BLaER1 treated with 17β-estradiol and CSF1 and Interleukin-3, amounts not matched to agents 10 nM and 100 nM (cell line): ENCODE data around the gene TTC28.
"Not testable (repeated sequence)": the region's sequence is repeated elsewhere in the genome, so short reads cannot be mapped to it uniquely, and the experiment has no call there.

Experiments
- H3K27ac ChIP-seq, 11 experiments: shearing (Covaris generic); formaldehyde crosslinking; 2 replicates each; pipeline ENCODE4 v1.8.1; 2022
- H3K27me3 ChIP-seq, 11 experiments: shearing (Covaris generic); formaldehyde crosslinking; 2 replicates each; pipeline ENCODE4 v1.8.1; 2022
- H3K36me3 ChIP-seq, 11 experiments: shearing (Covaris generic); formaldehyde crosslinking; 2 replicates each; pipeline ENCODE4 v1.8.1; 2022
- H3K4me1 ChIP-seq, 10 experiments: shearing (Covaris generic); formaldehyde crosslinking; 2 replicates each; pipeline ENCODE4 v1.8.1; 2022
- H3K4me2 ChIP-seq, 11 experiments: shearing (Covaris generic); formaldehyde crosslinking; 2 replicates each; pipeline ENCODE4 v1.8.1; 2022
- H3K4me3 ChIP-seq, 10 experiments: shearing (Covaris generic); formaldehyde crosslinking; 2 replicates each; pipeline ENCODE4 v1.8.1; 2022
- H3K9ac ChIP-seq, 11 experiments: shearing (Covaris generic); formaldehyde crosslinking; 2 replicates each; pipeline ENCODE4 v1.8.1; 2022
- H3K9me3 ChIP-seq, 11 experiments: shearing (Covaris generic); formaldehyde crosslinking; replicated peaks in 1 of 11; 2 replicates each; pipeline ENCODE4 v1.8.1; 2022
- H4K20me1 ChIP-seq, 11 experiments: shearing (Covaris generic); formaldehyde crosslinking; 2 replicates each; pipeline ENCODE4 v1.8.1; 2022
- Cebpa-rat ChIP-seq, 11 experiments: shearing (Covaris generic); IDR thresholded peaks; 2 replicates each; pipeline ENCODE4 v1.8.1; 2022

TTC28 gene

DNA sequence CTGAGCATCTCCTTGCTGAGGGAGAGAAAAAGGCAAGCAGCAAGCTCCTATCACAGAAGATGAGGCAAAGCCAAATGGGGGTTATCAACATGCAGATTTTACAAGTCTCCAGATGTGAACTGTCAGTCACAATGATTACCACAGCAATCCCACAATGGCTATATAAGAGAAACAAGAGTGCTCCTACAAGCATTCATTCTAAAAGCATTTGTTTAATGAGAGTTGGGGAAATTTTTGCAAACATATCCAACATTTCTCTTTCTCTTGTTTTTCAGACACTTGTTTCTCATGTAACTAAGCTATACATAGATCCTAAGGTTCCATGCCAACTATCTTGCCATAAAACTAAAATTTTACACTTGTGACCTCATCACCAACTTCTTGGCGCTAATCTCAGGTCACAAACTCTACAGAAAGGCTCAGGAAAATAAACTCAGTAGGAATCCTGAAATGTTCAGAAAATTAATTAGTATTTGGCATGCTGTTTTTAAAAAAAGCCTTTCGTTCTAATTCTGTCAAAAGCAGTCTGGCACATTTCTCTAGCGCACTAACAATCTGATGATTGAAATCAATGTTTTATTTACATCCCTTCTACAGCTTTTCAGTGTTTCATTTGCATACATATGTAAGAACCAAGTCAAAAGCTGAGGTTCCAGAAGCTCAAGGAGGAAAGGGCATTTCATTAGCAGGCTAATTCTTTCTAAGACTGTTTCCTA, 199.5 kb downstream of the TTC28 start:
- no peaks in the 10 kb centered on the region for H3K4me1 ChIP-seq
- no peak overlapping the region for H3K4me3 ChIP-seq
- H3K27me3 ChIP-seq = no peaks in the 10 kb centered on the region
- H3K4me2 ChIP-seq = no peak overlapping the region
- H3K9me3 ChIP-seq = no peaks in the 10 kb centered on the region
- H3K9ac ChIP-seq = no peak overlapping the region
- no peaks in the 10 kb centered on the region for H4K20me1 ChIP-seq
- H3K36me3 ChIP-seq = no peaks in the 10 kb centered on the region
- no peak for TF ChIP-seq Cebpa-rat (IDR thresholded peaks at IDR 0.05)
- no peak overlapping the region for H3K27ac ChIP-seq

DNA sequence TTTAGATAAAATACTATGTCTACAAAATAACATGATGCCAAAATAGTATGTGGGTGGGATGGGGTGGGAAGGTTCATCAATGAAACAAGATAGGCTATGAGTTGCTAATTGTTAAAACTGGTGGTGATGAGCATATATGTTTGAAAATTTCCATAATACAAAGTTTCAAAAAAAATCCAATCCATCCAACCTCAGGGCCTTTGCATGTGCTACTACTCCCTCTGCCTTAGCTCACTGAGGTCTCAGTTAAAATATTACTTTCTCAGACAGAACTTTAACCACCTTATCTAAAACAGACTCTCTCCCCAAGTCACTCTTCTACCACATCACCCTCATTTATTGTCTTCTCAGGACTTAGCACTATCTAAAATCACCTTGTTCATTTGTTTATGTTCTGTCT, 201.1 kb downstream of the TTC28 start:
- Histone ChIP-seq H4K20me1 (no peaks in the 10 kb centered on the region), H3K27ac (no peak overlapping the region), H3K4me3 (no peak overlapping the region), H3K9ac (no peak overlapping the region), H3K9me3 (no peaks in the 10 kb centered on the region), H3K4me2 (no peak overlapping the region), H3K36me3 (no peaks in the 10 kb centered on the region), H3K4me1 (no peaks in the 10 kb centered on the region), H3K27me3 (no peaks in the 10 kb centered on the region)
- no peak for TF ChIP-seq Cebpa-rat (IDR thresholded peaks at IDR 0.05)

- no peak overlapping the region for H3K27ac ChIP-seq
- no peaks in the 10 kb centered on the region for H3K9me3 ChIP-seq
- H3K4me1 ChIP-seq = no peaks in the 10 kb centered on the region
- no peak overlapping the region for H3K9ac ChIP-seq
- H3K4me2 ChIP-seq = no peak overlapping the region
- H3K27me3 ChIP-seq = no peaks in the 10 kb centered on the region
- H3K36me3 ChIP-seq = no peaks in the 10 kb centered on the region
- H4K20me1 ChIP-seq = no peaks in the 10 kb centered on the region
- H3K4me3 ChIP-seq = no peak overlapping the region
- no peak for TF ChIP-seq Cebpa-rat (IDR thresholded peaks at IDR 0.05)
These were observed 202.1 kb downstream of the TTC28 start for GRCh38 chr22:28477556-28477955.

DNA sequence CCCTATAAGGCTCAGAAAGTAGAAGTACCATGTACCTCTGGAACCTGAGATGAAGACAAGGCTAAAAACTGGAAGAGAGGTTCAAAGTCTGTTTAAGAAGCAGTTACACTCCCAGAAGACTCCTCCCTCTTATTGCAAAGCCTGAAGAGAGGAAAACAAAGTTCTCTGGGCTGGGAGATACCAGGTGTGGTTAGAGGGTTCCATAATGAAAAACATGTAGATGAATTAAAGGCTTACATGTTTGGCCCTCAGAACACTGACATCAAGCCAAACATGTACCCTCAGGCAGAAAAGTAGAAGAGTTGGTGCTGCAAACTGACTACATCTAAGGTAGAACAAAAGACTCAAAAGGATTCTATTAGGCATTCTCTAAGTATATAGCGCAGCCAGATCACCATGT, 205.3 kb downstream of the TTC28 start:
- H3K36me3 ChIP-seq = no peaks in the 10 kb centered on the region
- H3K4me1 ChIP-seq = no peaks in the 10 kb centered on the region
- no peaks in the 10 kb centered on the region for H3K9me3 ChIP-seq
- H3K4me2 ChIP-seq = no peak overlapping the region
- no peak overlapping the region for H3K4me3 ChIP-seq
- H3K27ac ChIP-seq = no peak overlapping the region
- H3K9ac ChIP-seq = no peak overlapping the region
- no peaks in the 10 kb centered on the region for H3K27me3 ChIP-seq
- H4K20me1 ChIP-seq = no peaks in the 10 kb centered on the region
- TF ChIP-seq Cebpa-rat (IDR thresholded peaks at IDR 0.05) = no peak

DNA sequence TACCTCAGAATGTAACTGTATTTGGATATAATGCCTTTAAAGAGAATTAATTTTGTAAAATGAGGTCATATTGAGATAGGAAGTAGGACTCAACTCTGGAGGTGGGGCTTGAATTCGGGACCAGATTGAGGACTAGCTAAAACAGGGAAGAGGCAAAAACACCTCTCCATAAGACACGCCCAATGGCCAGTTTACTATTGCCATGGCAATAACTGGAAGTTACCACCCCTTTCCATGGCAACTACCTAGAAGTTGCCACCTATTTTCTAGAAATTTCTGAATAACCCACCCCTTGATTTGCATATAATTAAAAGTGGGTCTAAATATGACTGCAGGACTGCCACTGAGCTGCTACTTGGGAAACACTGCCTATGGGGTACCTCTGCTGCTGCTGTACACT, 206.4 kb downstream of the TTC28 start:
- H4K20me1 ChIP-seq = no peaks in the 10 kb centered on the region
- no peak overlapping the region for H3K27ac ChIP-seq
- H3K4me1 ChIP-seq = no peaks in the 10 kb centered on the region
- H3K36me3 ChIP-seq = no peaks in the 10 kb centered on the region
- H3K4me2 ChIP-seq = no peak overlapping the region
- no peaks in the 10 kb centered on the region for H3K27me3 ChIP-seq
- no peak for TF ChIP-seq Cebpa-rat (IDR thresholded peaks at IDR 0.05)
- no peak overlapping the region for H3K9ac ChIP-seq
- H3K4me3 ChIP-seq = no peak overlapping the region
- H3K9me3 ChIP-seq = no peaks in the 10 kb centered on the region

DNA sequence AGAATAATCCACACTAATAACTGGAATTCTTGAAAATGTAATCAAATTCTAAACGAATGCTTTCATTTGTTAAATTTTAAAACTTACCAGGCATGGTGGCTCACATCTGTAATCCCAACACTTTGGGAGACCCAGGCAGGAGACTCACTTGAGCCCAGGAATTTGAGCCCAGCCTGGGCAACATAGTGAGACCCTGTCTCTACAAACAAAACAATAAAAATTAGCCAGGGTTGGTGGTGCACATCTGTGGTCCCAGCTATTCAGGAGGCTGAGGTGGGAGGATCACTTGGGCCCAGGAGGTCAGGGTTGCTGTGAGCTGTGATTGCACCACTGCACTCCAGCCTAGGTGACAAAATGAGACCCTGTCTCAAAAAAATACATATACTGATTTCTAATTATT, 212.6 kb downstream of the TTC28 start:
- not testable (repeated sequence) for H3K36me3 ChIP-seq, H3K4me3 ChIP-seq, H3K4me2 ChIP-seq, H3K9me3 ChIP-seq, H3K27me3 ChIP-seq, H3K4me1 ChIP-seq, H4K20me1 ChIP-seq, H3K9ac ChIP-seq, H3K27ac ChIP-seq

- H3K9me3 ChIP-seq = no peaks in the 10 kb centered on the region
- H3K9ac ChIP-seq = no peak overlapping the region
- H3K4me1 ChIP-seq = no peaks in the 10 kb centered on the region
- no peak overlapping the region for H3K4me3 ChIP-seq
- no peaks in the 10 kb centered on the region for H3K36me3 ChIP-seq
- H4K20me1 ChIP-seq = no peaks in the 10 kb centered on the region
- no peak overlapping the region for H3K4me2 ChIP-seq
- H3K27me3 ChIP-seq = no peaks in the 10 kb centered on the region
- no peak overlapping the region for H3K27ac ChIP-seq
- no peak for TF ChIP-seq Cebpa-rat (IDR thresholded peaks at IDR 0.05)
These were observed 213.2 kb downstream of the TTC28 start for GRCh38 chr22:28466399-28466798.

GRCh38 chr22:28465841-28466240, 213.8 kb downstream of the TTC28 start:
- Histone ChIP-seq H3K36me3 (no peaks in the 10 kb centered on the region), H3K4me2 (no peak overlapping the region), H3K4me3 (no peak overlapping the region), H3K9ac (no peak overlapping the region), H3K27ac (no peak overlapping the region), H4K20me1 (no peaks in the 10 kb centered on the region), H3K9me3 (no peaks in the 10 kb centered on the region), H3K4me1 (no peaks in the 10 kb centered on the region), H3K27me3 (no peaks in the 10 kb centered on the region)
- TF ChIP-seq Cebpa-rat (IDR thresholded peaks at IDR 0.05) = no peak

GRCh38 chr22:28464127-28464526, 215.5 kb downstream of the TTC28 start:
- H3K36me3 ChIP-seq = no peaks in the 10 kb centered on the region
- H3K27ac ChIP-seq = no peak overlapping the region
- H3K4me2 ChIP-seq = no peak overlapping the region
- TF ChIP-seq Cebpa-rat (IDR thresholded peaks at IDR 0.05) = no peak
- no peaks in the 10 kb centered on the region for H3K9me3 ChIP-seq
- H3K4me3 ChIP-seq = no peak overlapping the region
- no peaks in the 10 kb centered on the region for H4K20me1 ChIP-seq
- H3K9ac ChIP-seq = no peak overlapping the region
- no peaks in the 10 kb centered on the region for H3K27me3 ChIP-seq
- H3K4me1 ChIP-seq = no peaks in the 10 kb centered on the region

DNA sequence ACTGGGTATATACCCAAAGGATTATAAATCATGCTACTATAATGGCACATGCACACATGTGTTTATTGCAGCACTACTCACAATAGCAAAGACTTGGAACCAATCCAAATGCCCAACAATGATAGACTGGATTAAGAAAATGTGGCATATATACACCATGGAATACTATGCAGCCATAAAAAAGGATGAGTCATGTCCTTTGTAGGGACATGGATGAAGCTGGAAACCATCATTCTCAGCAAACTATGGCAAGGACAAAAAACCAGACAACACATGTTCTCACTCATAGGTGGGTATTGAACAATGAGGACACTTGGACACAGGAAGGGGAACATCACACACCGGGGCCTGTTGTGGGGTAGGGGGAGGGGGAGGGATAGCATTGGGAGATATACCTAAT, 216.2 kb downstream of the TTC28 start:
- not testable (repeated sequence) for H3K4me3 ChIP-seq, H3K4me2 ChIP-seq, H3K9me3 ChIP-seq, H3K4me1 ChIP-seq, H3K36me3 ChIP-seq, H3K27ac ChIP-seq, H4K20me1 ChIP-seq, H3K27me3 ChIP-seq, H3K9ac ChIP-seq

DNA sequence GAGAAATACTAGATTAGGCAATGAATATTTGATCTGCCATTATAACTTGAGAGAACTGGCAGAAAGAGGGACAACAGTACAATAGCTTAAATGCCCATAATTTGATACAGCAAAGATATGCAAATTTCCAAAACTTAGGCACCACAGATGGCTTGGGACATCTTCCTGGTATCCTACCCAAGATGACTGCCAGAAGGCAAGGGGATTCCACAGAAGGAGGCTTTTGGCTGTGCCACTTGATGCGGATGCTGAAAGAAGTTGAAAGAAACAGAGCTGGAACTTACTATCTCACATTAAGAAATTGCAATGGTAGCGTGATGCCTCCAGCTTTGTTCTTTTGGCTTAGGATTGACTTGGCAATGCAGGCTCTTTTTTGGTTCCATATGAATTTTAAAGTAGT, 216.7 kb downstream of the TTC28 start:
- H3K4me3 ChIP-seq = no peak overlapping the region
- H3K27me3 ChIP-seq = no peaks in the 10 kb centered on the region
- no peaks in the 10 kb centered on the region for H4K20me1 ChIP-seq
- no peak overlapping the region for H3K4me2 ChIP-seq
- no peaks in the 10 kb centered on the region for H3K36me3 ChIP-seq
- H3K27ac ChIP-seq = no peak overlapping the region
- no peaks in the 10 kb centered on the region for H3K9me3 ChIP-seq
- TF ChIP-seq Cebpa-rat (IDR thresholded peaks at IDR 0.05) = no peak
- no peak overlapping the region for H3K9ac ChIP-seq
- no peaks in the 10 kb centered on the region for H3K4me1 ChIP-seq
